ENCODE measurements around the gene CRISPLD2.

DNA sequence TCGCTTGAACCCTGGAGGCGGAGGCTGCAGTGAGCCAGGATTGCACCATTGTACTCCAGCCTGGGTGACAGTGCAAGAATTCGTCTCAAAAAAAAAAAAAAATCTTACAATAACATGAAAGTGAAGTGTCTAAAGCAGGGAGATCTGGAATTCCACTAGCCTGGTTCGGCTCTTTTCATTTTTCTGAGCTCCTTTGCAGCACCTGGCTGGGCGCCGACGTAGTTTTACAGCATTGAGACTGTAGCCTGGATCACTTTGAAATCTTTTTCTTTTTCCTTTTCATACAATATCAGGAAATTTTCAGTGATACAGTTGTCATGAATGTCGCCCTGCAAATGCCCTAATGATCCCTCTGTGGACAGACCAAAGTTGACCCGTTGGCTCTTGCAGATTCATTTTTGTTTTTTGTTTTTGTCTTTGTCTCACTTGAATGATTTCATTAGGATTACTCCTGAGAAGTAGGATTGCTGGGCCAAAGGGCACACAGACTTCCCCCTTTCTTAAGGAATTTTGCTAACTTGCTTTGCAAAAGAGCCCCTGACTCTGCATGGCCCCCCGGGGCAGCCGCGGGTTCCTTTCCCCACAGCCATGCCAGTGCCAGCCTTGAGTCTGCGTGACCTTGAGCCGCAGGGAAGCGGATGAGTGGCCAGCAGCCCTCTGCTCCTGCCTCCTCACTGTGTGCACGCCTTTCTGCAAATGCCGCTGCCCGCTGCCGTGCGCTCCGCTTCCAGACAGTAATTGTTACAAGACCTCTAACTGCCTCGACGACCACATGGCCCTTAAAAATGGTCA, 28.0 kb downstream of the CRISPLD2 start:
- TF ChIP-seq, protein P1, sequence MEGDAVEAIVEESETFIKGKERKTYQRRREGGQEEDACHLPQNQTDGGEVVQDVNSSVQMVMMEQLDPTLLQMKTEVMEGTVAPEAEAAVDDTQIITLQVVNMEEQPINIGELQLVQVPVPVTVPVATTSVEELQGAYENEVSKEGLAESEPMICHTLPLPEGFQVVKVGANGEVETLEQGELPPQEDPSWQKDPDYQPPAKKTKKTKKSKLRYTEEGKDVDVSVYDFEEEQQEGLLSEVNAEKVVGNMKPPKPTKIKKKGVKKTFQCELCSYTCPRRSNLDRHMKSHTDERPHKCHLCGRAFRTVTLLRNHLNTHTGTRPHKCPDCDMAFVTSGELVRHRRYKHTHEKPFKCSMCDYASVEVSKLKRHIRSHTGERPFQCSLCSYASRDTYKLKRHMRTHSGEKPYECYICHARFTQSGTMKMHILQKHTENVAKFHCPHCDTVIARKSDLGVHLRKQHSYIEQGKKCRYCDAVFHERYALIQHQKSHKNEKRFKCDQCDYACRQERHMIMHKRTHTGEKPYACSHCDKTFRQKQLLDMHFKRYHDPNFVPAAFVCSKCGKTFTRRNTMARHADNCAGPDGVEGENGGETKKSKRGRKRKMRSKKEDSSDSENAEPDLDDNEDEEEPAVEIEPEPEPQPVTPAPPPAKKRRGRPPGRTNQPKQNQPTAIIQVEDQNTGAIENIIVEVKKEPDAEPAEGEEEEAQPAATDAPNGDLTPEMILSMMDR (IDR thresholded peaks at IDR 0.05; ENCODE audit: poor library complexity, severe bottlenecking) = no peak
- no peak for TF ChIP-seq MXI1 (conservative IDR thresholded peaks at IDR 0.05; ENCODE audit: poor library complexity, severe bottlenecking)
- no peak for TF ChIP-seq SMC3 (conservative IDR thresholded peaks at IDR 0.05; ENCODE audit: poor library complexity)
- no peak for TF ChIP-seq TAF1 (IDR thresholded peaks at IDR 0.05; ENCODE audit: low read depth)
- TF ChIP-seq EP300 (conservative IDR thresholded peaks at IDR 0.05; ENCODE audit: poor library complexity, severe bottlenecking) = no peak
- TF ChIP-seq POLR2AphosphoS5 (IDR thresholded peaks at IDR 0.05) = no peak
- TF ChIP-seq, protein P2, sequence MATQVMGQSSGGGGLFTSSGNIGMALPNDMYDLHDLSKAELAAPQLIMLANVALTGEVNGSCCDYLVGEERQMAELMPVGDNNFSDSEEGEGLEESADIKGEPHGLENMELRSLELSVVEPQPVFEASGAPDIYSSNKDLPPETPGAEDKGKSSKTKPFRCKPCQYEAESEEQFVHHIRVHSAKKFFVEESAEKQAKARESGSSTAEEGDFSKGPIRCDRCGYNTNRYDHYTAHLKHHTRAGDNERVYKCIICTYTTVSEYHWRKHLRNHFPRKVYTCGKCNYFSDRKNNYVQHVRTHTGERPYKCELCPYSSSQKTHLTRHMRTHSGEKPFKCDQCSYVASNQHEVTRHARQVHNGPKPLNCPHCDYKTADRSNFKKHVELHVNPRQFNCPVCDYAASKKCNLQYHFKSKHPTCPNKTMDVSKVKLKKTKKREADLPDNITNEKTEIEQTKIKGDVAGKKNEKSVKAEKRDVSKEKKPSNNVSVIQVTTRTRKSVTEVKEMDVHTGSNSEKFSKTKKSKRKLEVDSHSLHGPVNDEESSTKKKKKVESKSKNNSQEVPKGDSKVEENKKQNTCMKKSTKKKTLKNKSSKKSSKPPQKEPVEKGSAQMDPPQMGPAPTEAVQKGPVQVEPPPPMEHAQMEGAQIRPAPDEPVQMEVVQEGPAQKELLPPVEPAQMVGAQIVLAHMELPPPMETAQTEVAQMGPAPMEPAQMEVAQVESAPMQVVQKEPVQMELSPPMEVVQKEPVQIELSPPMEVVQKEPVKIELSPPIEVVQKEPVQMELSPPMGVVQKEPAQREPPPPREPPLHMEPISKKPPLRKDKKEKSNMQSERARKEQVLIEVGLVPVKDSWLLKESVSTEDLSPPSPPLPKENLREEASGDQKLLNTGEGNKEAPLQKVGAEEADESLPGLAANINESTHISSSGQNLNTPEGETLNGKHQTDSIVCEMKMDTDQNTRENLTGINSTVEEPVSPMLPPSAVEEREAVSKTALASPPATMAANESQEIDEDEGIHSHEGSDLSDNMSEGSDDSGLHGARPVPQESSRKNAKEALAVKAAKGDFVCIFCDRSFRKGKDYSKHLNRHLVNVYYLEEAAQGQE (IDR thresholded peaks at IDR 0.05; ENCODE audit: borderline replicate concordance) = no peak
- no peak for TF ChIP-seq EZH2 (IDR thresholded peaks at IDR 0.05; ENCODE audit: borderline replicate concordance, insufficient read depth, low read length, poor library complexity, severe bottlenecking)
